IMR-90 (cell line): ENCODE results near the gene GPR141. TPM values are rescaled to one million over a fixed set of nuclear protein-coding genes. Genes with fewer than 3 reads are reported as not detected.

ENCODE experiments used
- ATAC-seq: fragments of 200-7000 bp; cut with Tn5 transposase; 2 replicates; pipeline ENCODE4 v1.9.1; 2020; ENCODE audit warnings: low read depth, mild to moderate bottlenecking, moderate library complexity
- BruUV-seq: library from RNA; stranded (reverse); fragments of 400-500 nt; replicated peaks from 2 replicates; lab custom pipeline; 2021; lab: Mats Ljungman, UMichigan
- CTCF ChIA-PET: fragments of 300-600 bp; formaldehyde crosslinking; extraction: SDS; loops from one replicate; lab custom pipeline; 2021; ENCODE audit warnings: antibody characterized with exemption; lab: Yijun Ruan, JAX
- POLR2A ChIA-PET: fragments of 300-600 bp; sonication (Branson Sonifier 250); formaldehyde crosslinking; loops from one replicate; lab custom pipeline; 2022; ENCODE audit warnings: antibody characterized with exemption; ENCODE audit not compliant: unreplicated experiment; lab: Charles Lee
- DNase-seq: peaks from one replicate; pipeline ENCODE4 v3.0.0; 2013
- H2AFZ ChIP-seq: replicated peaks from 2 replicates; pipeline ENCODE3; 2013; ENCODE audit warnings: low read length, mild to moderate bottlenecking; ENCODE audit not compliant: poor library complexity
- H2AK5ac ChIP-seq: 2 replicates; pipeline ENCODE4 v1.6.1; 2013; ENCODE audit warnings: low read depth, low read length, inconsistent platforms
- H2AK9ac ChIP-seq: replicated peaks from 2 replicates; pipeline ENCODE3; 2013; ENCODE audit warnings: mild to moderate bottlenecking, low read depth, low read length, moderate library complexity; ENCODE audit not compliant: poor library complexity
- H2BK120ac ChIP-seq: 2 replicates; pipeline ENCODE4 v1.6.1; 2013; ENCODE audit warnings: low read depth, low read length, inconsistent platforms
- H2BK15ac ChIP-seq: 3 replicates; pipeline ENCODE4 v1.6.1; 2013; ENCODE audit warnings: low read depth, low read length, inconsistent platforms
- H2BK20ac ChIP-seq: 2 replicates; pipeline ENCODE4 v1.6.1; 2013; ENCODE audit warnings: low read depth, mild to moderate bottlenecking, inconsistent platforms, low read length, moderate library complexity
- H2BK5ac ChIP-seq: 2 replicates; pipeline ENCODE4 v1.6.1; 2013; ENCODE audit warnings: mild to moderate bottlenecking, low read depth, low read length, inconsistent platforms; ENCODE audit not compliant: poor library complexity, severe bottlenecking
- H3K14ac ChIP-seq: replicated peaks from 2 replicates; pipeline ENCODE4 v1.6.1; 2013; ENCODE audit warnings: low read depth, low read length, inconsistent platforms
- H3K18ac ChIP-seq: 2 replicates; pipeline ENCODE4 v1.6.1; 2013; ENCODE audit warnings: low read depth, low read length, control low read depth
- H3K23ac ChIP-seq: 2 replicates; pipeline ENCODE4 v1.6.1; 2013; ENCODE audit warnings: low read depth, low read length, inconsistent platforms
- H3K27ac ChIP-seq: 2 replicates; pipeline ENCODE4 v1.5.1; 2013; ENCODE audit warnings: mild to moderate bottlenecking, control low read depth, low read length; ENCODE audit not compliant: insufficient read depth
- H3K27me3 ChIP-seq: 2 replicates; pipeline ENCODE4 v1.6.1; 2013; ENCODE audit warnings: low read length; ENCODE audit not compliant: control insufficient read depth, insufficient read depth
- H3K36me3 ChIP-seq: 2 replicates; pipeline ENCODE4 v1.6.1; 2013; ENCODE audit warnings: low read length, mixed read lengths; ENCODE audit not compliant: control insufficient read depth, insufficient read depth
- H3K4ac ChIP-seq: 2 replicates; pipeline ENCODE4 v1.6.1; 2013; ENCODE audit warnings: low read depth, low read length, inconsistent platforms
- H3K4me1 ChIP-seq: 2 replicates; pipeline ENCODE4 v1.6.1; 2013; ENCODE audit warnings: low read length, mixed read lengths; ENCODE audit not compliant: control insufficient read depth, insufficient read depth
- H3K4me2 ChIP-seq: 2 replicates; pipeline ENCODE4 v1.6.1; 2013; ENCODE audit warnings: low read depth, mild to moderate bottlenecking, control low read depth, low read length, moderate library complexity
- H3K4me3 ChIP-seq: 2 replicates; pipeline ENCODE4 v1.5.1; 2013; ENCODE audit warnings: low read depth, mild to moderate bottlenecking, control low read depth, low read length, moderate library complexity; ENCODE audit not compliant: insufficient read depth
- H3K56ac ChIP-seq: 2 replicates; pipeline ENCODE4 v1.6.1; 2013; ENCODE audit warnings: low read length, inconsistent platforms; ENCODE audit not compliant: insufficient read depth; ENCODE audit errors: extremely low read depth
- H3K79me1 ChIP-seq, 2 experiments: 2 replicates each; pipeline ENCODE4 v1.6.1; 2013; ENCODE audit warnings: low read length in 2 of 2, inconsistent platforms in 1 of 2, low read depth in 1 of 2
- H3K9ac ChIP-seq: 2 replicates; pipeline ENCODE4 v1.6.1; 2013; ENCODE audit warnings: low read depth, low read length, control low read depth
- H3K9me1 ChIP-seq: 2 replicates; pipeline ENCODE4 v1.6.1; 2013; ENCODE audit warnings: low read length, inconsistent platforms; ENCODE audit not compliant: insufficient read depth
- H3K9me3 ChIP-seq: 2 replicates; pipeline ENCODE4 v1.6.1; 2013; ENCODE audit warnings: low read length; ENCODE audit not compliant: control insufficient read depth, insufficient read depth
- H4K20me1 ChIP-seq: 2 replicates; pipeline ENCODE4 v1.6.1; 2013; ENCODE audit warnings: low read length, inconsistent platforms; ENCODE audit not compliant: insufficient read depth
- H4K5ac ChIP-seq: 2 replicates; pipeline ENCODE4 v1.6.1; 2013; ENCODE audit warnings: mild to moderate bottlenecking, low read depth, low read length, control low read depth
- H4K8ac ChIP-seq, 2 experiments: 2 replicates each; pipeline ENCODE4 v1.6.1; 2013; ENCODE audit warnings: low read depth in 2 of 2, low read length in 2 of 2, control low read depth in 1 of 2, inconsistent platforms in 1 of 2
- H4K91ac ChIP-seq: 2 replicates; pipeline ENCODE4 v1.6.1; 2013; ENCODE audit warnings: low read depth, low read length, inconsistent platforms; ENCODE audit not compliant: insufficient read depth
- CEBPB ChIP-seq: IDR thresholded peaks from 2 replicates; pipeline ENCODE4 v1.6.1; 2012; ENCODE audit warnings: low read depth, low read length, improper control_type of control experiment
- CHD1 ChIP-seq: IDR thresholded peaks from 2 replicates; pipeline ENCODE4 v1.6.1; 2012; ENCODE audit warnings: low read depth, low read length, improper control_type of control experiment
- FOS ChIP-seq: fragments of 150-350 bp; IDR thresholded peaks from 2 replicates; pipeline ENCODE4 v1.6.1; 2016; ENCODE audit warnings: low read depth, low read length
- MAFK ChIP-seq: IDR thresholded peaks from 2 replicates; pipeline ENCODE4 v1.6.1; 2012; ENCODE audit warnings: low read depth, low read length, improper control_type of control experiment
- NFE2L2 ChIP-seq: fragments of 150-350 bp; IDR thresholded peaks from 2 replicates; pipeline ENCODE4 v1.6.1; 2016; ENCODE audit warnings: low read depth, mild to moderate bottlenecking, low read length
- POLR2A ChIP-seq: IDR thresholded peaks from 2 replicates; pipeline ENCODE4 v1.6.1; 2012; ENCODE audit warnings: mild to moderate bottlenecking, low read depth, low read length
- RAD21 ChIP-seq: IDR thresholded peaks from 2 replicates; pipeline ENCODE4 v1.6.1; 2012; ENCODE audit warnings: low read length, improper control_type of control experiment
- RCOR1 ChIP-seq: IDR thresholded peaks from 2 replicates; pipeline ENCODE4 v1.6.1; 2012; ENCODE audit warnings: mild to moderate bottlenecking, low read length, improper control_type of control experiment; ENCODE audit not compliant: insufficient replicate concordance
- SMC3 ChIP-seq: fragments of 150-350 bp; IDR thresholded peaks from 2 replicates; pipeline ENCODE4 v1.6.1; 2016; ENCODE audit warnings: low read depth, mild to moderate bottlenecking, antibody characterized with exemption, low read length, moderate library complexity
- WGBS, 2 experiments: methylation state at CpG; one replicate each; pipeline versions ENCODE4 v1.1.5 to v1.1.7; 2013; ENCODE audit warnings: missing lambda C conversion rate in 2 of 2; ENCODE audit not compliant: insufficient read length in 1 of 2; ENCODE audit errors: extremely low coverage in 2 of 2; 5-methylcytosine and 5-hydroxymethylcytosine counted together
- dilution Hi-C: fragments of 300-500 bp; cut with HindIII; formaldehyde crosslinking; loops from one replicate; pipeline ENCODE4 v1.14.3; 2018; ENCODE audit warnings: low sequenced_read_pairs; ENCODE audit not compliant: unreplicated experiment
- in situ Hi-C: fragments of 300-500 bp; cut with MboI; formaldehyde crosslinking; loops from 3 replicates; pipeline ENCODE4 v1.14.3; 2019; ENCODE audit warnings: low sequenced_read_pairs, inconsistent platforms, mixed read lengths
- intact Hi-C: fragments of 100-400 bp; cut with micrococcal nuclease; formaldehyde crosslinking; loops from 2 replicates; pipeline ENCODE4 v1.10.0; 2022
- polyA plus RNA-seq, 3 experiments: library from polyadenylated mRNA; depleted of rRNA; stranded (reverse); fragments of >200 nt; gene quantifications; 2 replicates each; pipeline ENCODE4 v1.2.3, GENCODE V29; 2012; ENCODE audit warnings: low replicate concordance in 1 of 3
- total RNA-seq: library from RNA; depleted of rRNA; stranded (reverse); fragments of >200 nt; gene quantifications from 2 replicates; pipeline ENCODE4 v1.2.3, GENCODE V29; 2012
- TF ChIP-seq, protein P1 (sequence below): fragments of 150-350 bp; IDR thresholded peaks from 2 replicates; pipeline ENCODE4 v1.6.1; 2016; ENCODE audit warnings: low read depth, mild to moderate bottlenecking, low read length, moderate library complexity, borderline replicate concordance
- TF ChIP-seq, protein P2 (sequence below): fragments of 150-350 bp; IDR thresholded peaks from 2 replicates; pipeline ENCODE4 v1.6.1; 2017; ENCODE audit warnings: mild to moderate bottlenecking, antibody characterized with exemption, low read length, low read depth

GPR141 gene
- total and polyA plus RNA-seq, 2 of the 4 experiments (the other 2 are of a cell fraction), result not detected

DNA sequence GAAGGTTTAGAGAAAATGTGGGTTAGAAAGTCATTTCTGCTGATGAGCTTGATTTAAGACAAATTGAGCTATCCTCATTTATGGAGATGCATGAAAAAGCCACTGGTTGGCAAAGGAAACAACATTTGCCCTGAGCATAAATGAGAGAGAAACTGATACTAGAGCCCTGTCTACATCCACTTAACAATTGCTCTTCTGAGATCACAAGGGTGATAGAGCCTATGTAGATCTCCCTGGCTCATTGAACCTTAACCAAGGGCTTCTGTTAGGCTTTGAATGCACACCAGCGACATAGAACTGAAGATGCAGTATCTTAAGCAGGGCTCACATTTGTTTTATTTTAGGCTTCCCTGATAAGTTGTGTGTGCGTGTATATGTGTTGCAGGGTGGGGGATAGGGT lies 35.0 kb downstream of the GPR141 start:
- Histone ChIP-seq H3K9ac (no peak overlapping the region), H3K23ac (no peak overlapping the region), H3K36me3 (no peaks in the 10 kb centered on the region), H2BK120ac (no peak overlapping the region), H3K4ac (no peak overlapping the region), H3K4me2 (no peak overlapping the region), H4K20me1 (no peaks in the 10 kb centered on the region), H2BK15ac (no peak overlapping the region), H2AFZ (no peak overlapping the region), H3K18ac (no peak overlapping the region), H3K79me1 (no peaks in the 10 kb centered on the region), H2BK20ac (no peak overlapping the region), H4K91ac (no peak overlapping the region), H3K4me3 (no peak overlapping the region), H4K5ac (no peak overlapping the region), H3K4me1 (no peaks in the 10 kb centered on the region), H2AK5ac (no peak overlapping the region), H3K27me3 (no peaks in the 10 kb centered on the region), H3K27ac (no peak overlapping the region), H2AK9ac (no peak overlapping the region), H2BK5ac (no peak overlapping the region), H3K56ac (no peak overlapping the region), H3K9me3 (peaks cover 11% of the 10 kb centered on the region), H4K8ac (no peak overlapping the region), H3K9me1 (no peaks in the 10 kb centered on the region), H3K14ac (no peak overlapping the region)
- ChIA-PET CTCF (no interaction called here), POLR2A (no interaction called here)
- BruUV-seq, result no TSS peak
- ATAC-seq (no peak), DNase-seq (no peak)
- dilution Hi-C loops, result no loop called here
- WGBS, 2 experiments, result no CpG with 5 or more reads among the region's 2 CpGs
- in situ Hi-C loops, result no loop called here
- TF ChIP-seq RCOR1 (no peak), CHD1 (no peak), CEBPB (no peak), SMC3 (no peak), RAD21 (no peak), POLR2A (no peak), FOS (no peak), NFE2L2 (no peak), MAFK (no peak)
- TF ChIP-seq, protein P1, sequence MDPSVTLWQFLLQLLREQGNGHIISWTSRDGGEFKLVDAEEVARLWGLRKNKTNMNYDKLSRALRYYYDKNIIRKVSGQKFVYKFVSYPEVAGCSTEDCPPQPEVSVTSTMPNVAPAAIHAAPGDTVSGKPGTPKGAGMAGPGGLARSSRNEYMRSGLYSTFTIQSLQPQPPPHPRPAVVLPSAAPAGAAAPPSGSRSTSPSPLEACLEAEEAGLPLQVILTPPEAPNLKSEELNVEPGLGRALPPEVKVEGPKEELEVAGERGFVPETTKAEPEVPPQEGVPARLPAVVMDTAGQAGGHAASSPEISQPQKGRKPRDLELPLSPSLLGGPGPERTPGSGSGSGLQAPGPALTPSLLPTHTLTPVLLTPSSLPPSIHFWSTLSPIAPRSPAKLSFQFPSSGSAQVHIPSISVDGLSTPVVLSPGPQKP, result no peak
- TF ChIP-seq, protein P2, sequence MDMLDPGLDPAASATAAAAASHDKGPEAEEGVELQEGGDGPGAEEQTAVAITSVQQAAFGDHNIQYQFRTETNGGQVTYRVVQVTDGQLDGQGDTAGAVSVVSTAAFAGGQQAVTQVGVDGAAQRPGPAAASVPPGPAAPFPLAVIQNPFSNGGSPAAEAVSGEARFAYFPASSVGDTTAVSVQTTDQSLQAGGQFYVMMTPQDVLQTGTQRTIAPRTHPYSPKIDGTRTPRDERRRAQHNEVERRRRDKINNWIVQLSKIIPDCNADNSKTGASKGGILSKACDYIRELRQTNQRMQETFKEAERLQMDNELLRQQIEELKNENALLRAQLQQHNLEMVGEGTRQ, result no peak
- intact Hi-C loops, result no loop called here
